Left lung (tissue), 10 donors: Measurements from ENCODE around the gene ZFP62. TPM values are rescaled to one million over a fixed set of nuclear protein-coding genes. Genes with fewer than 3 reads are reported as not detected.

Source experiments
- ATAC-seq: fragments of 200-7000 bp; cut with Tn5 transposase; one replicate; pipeline ENCODE4 v1.9.1; 2020; ENCODE audit warnings: moderate library complexity
- DNase-seq, 4 donors: peaks; one replicate each; pipeline ENCODE4 v3.0.0-alpha.2; 2013 to 2020
- H3K27ac ChIP-seq, 2 donors: fragments of 200-600 bp; sonication (generic) in 1 of 2; one replicate each; pipeline versions ENCODE4 v1.5.0 to v1.8.0; 2020 to 2021
- H3K27me3 ChIP-seq, 2 donors: fragments of 200-600 bp; sonication (generic) in 1 of 2; one replicate each; pipeline versions ENCODE4 v1.5.0 to v1.8.0; 2020 to 2021
- H3K36me3 ChIP-seq, 2 donors: fragments of 200-600 bp; sonication (generic) in 1 of 2; one replicate each; pipeline versions ENCODE4 v1.5.0 to v1.8.0; 2020 to 2021
- H3K4me1 ChIP-seq, 2 donors: fragments of 200-600 bp; one replicate each; pipeline ENCODE4 v1.8.0; 2021
- H3K4me3 ChIP-seq, 2 donors: fragments of 200-600 bp; sonication (generic) in 1 of 2; one replicate each; pipeline versions ENCODE4 v1.5.0 to v1.8.0; 2020 to 2021; ENCODE audit warnings: mild to moderate bottlenecking in 1 of 2
- H3K9me3 ChIP-seq, 2 donors: fragments of 200-600 bp; sonication (generic) in 1 of 2; one replicate each; pipeline versions ENCODE4 v1.5.0 to v1.8.0; 2020 to 2021
- CTCF ChIP-seq, 2 donors: fragments of 200-600 bp; sonication (generic) in 1 of 2; IDR thresholded peaks; one replicate each; pipeline versions ENCODE4 v1.5.0 to v1.8.0; 2021; ENCODE audit warnings: antibody characterized with exemption in 2 of 2
- intact Hi-C, 2 donors: fragments of 100-400 bp; cut with DNase I; formaldehyde crosslinking; loops; one replicate each; pipeline versions ENCODE4 v1.11.2 to v1.14.2; 2022
- polyA plus RNA-seq, 6 donors: library from polyadenylated mRNA; unstranded; fragments of 120-200 nt; gene quantifications; one replicate each; pipeline ENCODE4 v1.2.1, GENCODE V29; 2013; ENCODE audit not compliant: insufficient read length in 6 of 6
- total RNA-seq, 2 donors: library from RNA; stranded (reverse); fragmentation: NEBNext Ultra II Directional; extraction: Animal tissue kit (Norgen Biotek cat#: 25700); gene quantifications; one replicate each; pipeline ENCODE4 v1.2.1, GENCODE V29; 2021
- donor health status: DM: no; HTN: yes; CAD: no.
- donor health status: DM: no; HTN: no; CAD: no.

ZFP62 gene
- total and polyA plus RNA-seq, 8 donors: 21.4 to 66.1 (median 58.1) TPM

- ATAC-seq (peak; percentile 85), DNase-seq (no peak)
- H3K4me1 ChIP-seq: peaks cover 0 to 18% of the 10 kb centered on the region in 2 donors
- H3K27me3 ChIP-seq: no peaks in the 10 kb centered on the region
- H3K4me3 ChIP-seq: no peak overlapping the region
- no peaks in the 10 kb centered on the region for H3K36me3 ChIP-seq
- intact Hi-C loops: no loop called here
- peak overlapping the region in 1 of 2 donors; percentile 82 for H3K27ac ChIP-seq
- TF ChIP-seq CTCF (IDR thresholded peaks at IDR 0.05): no peak
- no peaks in the 10 kb centered on the region for H3K9me3 ChIP-seq
These were observed 48.7 kb upstream of the ZFP62 start for GRCh38 chr5:180909782-180910181.

GRCh38 chr5:180908998-180909731, 48.1 kb upstream of the ZFP62 start:
- peak; percentile 82 for ATAC-seq
- no peak for TF ChIP-seq CTCF (IDR thresholded peaks at IDR 0.05)
- H3K27me3 ChIP-seq: no peaks in the 10 kb centered on the region
- intact Hi-C loops: no loop called here
- no peaks in the 10 kb centered on the region for H3K36me3 ChIP-seq
- H3K9me3 ChIP-seq: no peaks in the 10 kb centered on the region
- DNase-seq: peak in 1 of 4 donors; percentile 7
- H3K27ac ChIP-seq: peak overlapping the region in 1 of 2 donors; percentile 82
- H3K4me1 ChIP-seq: peaks cover 0 to 18% of the 10 kb centered on the region in 2 donors
- no peak overlapping the region for H3K4me3 ChIP-seq

- H3K9me3 ChIP-seq: no peaks in the 10 kb centered on the region
- TF ChIP-seq CTCF (IDR thresholded peaks at IDR 0.05): no peak
- no peak overlapping the region for H3K27ac ChIP-seq
These were observed 47.3 kb upstream of the ZFP62 start for GRCh38 chr5:180908400-180908799.

GRCh38 chr5:180901319-180902009, 40.4 kb upstream of the ZFP62 start:
- H3K4me1 ChIP-seq: no peaks in the 10 kb centered on the region
- DNase-seq (no peak), ATAC-seq (no peak)
- H3K27me3 ChIP-seq: no peaks in the 10 kb centered on the region
- no peaks in the 10 kb centered on the region for H3K36me3 ChIP-seq
- H3K9me3 ChIP-seq: no peaks in the 10 kb centered on the region
- TF ChIP-seq CTCF (IDR thresholded peaks at IDR 0.05): no peak
- no peak overlapping the region for H3K27ac ChIP-seq
- H3K4me3 ChIP-seq: no peak overlapping the region
- intact Hi-C loops: no loop called here

More at GRCh38 chr5:180908400-180908799, 47.3 kb upstream of the ZFP62 start:
- Histone ChIP-seq H3K4me1 (peaks cover 0 to 18% of the 10 kb centered on the region in 2 donors), H3K27me3 (no peaks in the 10 kb centered on the region), H3K4me3 (no peak overlapping the region), H3K36me3 (no peaks in the 10 kb centered on the region)
- DNase-seq (no peak), ATAC-seq (no peak)
- intact Hi-C loops: no loop called here

- Histone ChIP-seq H3K9me3 (peaks cover 0 to 6% of the 10 kb centered on the region in 2 donors), H3K27ac (peak overlapping the region in 1 of 2 donors; percentile 41), H3K4me1 (no peaks in the 10 kb centered on the region), H3K36me3 (no peaks in the 10 kb centered on the region), H3K4me3 (no peak overlapping the region), H3K27me3 (no peaks in the 10 kb centered on the region)
- ATAC-seq (no peak), DNase-seq (no peak)
- intact Hi-C loops: no loop called here
- no peak for TF ChIP-seq CTCF (IDR thresholded peaks at IDR 0.05)
These were observed 39.1 kb upstream of the ZFP62 start for GRCh38 chr5:180900178-180900577.
